ENCODE results near the gene P2RX5. TPM values are rescaled to one million over a fixed set of nuclear protein-coding genes. Genes with fewer than 3 reads are reported as not detected.

P2RX5 gene
- total and polyA plus RNA-seq, 11 donors, result 5.4 to 108 (median 14.3) TPM

DNA sequence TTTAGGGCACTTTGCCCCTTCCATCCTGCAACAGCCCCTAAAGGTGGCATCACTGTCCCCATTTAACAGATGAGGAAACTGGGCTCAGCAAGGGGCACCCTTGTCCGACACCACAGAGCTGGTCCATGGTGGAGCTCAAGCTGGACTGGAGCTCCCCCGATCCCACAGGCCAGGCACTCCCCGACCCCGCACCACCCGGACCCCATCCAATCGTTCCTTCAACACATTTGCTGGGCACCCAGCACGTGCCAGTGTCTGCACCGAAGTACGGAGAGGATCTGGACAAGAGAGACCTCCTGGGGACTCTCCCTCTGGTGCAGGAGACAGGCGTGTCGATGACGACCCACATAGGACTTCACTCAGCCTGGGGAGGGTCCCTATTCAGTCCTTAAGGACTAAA is 13.9 kb downstream of the P2RX5 start:
- intact Hi-C loops (cut with DNase I), result no loop called here
- no peaks in the 10 kb centered on the region for H3K9me3 ChIP-seq
- H3K27ac ChIP-seq, result no peak overlapping the region
- TF ChIP-seq, protein P1, sequence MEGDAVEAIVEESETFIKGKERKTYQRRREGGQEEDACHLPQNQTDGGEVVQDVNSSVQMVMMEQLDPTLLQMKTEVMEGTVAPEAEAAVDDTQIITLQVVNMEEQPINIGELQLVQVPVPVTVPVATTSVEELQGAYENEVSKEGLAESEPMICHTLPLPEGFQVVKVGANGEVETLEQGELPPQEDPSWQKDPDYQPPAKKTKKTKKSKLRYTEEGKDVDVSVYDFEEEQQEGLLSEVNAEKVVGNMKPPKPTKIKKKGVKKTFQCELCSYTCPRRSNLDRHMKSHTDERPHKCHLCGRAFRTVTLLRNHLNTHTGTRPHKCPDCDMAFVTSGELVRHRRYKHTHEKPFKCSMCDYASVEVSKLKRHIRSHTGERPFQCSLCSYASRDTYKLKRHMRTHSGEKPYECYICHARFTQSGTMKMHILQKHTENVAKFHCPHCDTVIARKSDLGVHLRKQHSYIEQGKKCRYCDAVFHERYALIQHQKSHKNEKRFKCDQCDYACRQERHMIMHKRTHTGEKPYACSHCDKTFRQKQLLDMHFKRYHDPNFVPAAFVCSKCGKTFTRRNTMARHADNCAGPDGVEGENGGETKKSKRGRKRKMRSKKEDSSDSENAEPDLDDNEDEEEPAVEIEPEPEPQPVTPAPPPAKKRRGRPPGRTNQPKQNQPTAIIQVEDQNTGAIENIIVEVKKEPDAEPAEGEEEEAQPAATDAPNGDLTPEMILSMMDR (IDR thresholded peaks at IDR 0.05), result no peak
- TF ChIP-seq POLR2A (IDR thresholded peaks at IDR 0.05), result no peak
- peaks cover 0 to 20% (median 4%) of the 10 kb centered on the region in 9 donors for H3K27me3 ChIP-seq
- 77 to 88% (median 86%) methylated on average over 11 to 12 of the region's 12 CpGs for WGBS, 4 donors
- DNase-seq, result no peak
- no peak for ATAC-seq
- H3K4me1 ChIP-seq, result peaks cover 0 to 8% (median 0%) of the 10 kb centered on the region in 12 donors
- no peak overlapping the region for H3K4me3 ChIP-seq
- H3K36me3 ChIP-seq, result peaks cover 0 to 4% (median 0%) of the 10 kb centered on the region in 9 donors

DNA sequence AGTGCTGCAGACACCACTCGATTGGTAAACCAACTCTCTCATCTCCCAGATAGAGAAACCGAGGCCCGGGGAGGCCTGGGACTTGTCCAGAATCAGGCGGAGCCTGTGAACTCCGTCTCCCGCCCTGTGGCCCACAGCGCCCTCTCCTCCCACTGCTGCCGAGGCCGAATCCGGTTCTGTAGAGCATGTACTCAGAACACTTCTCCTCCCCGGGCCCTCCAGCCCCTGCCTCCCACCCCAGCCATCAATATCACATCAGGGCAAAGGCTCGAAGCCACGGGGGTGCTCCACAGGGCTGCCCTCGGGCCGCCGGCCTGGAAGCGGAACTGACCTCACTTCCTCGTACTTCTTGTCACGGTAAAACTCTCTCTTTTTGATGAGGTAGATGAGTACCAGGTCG is 14.4 kb downstream of the P2RX5 start:
- H3K4me1 ChIP-seq, result peaks cover 0 to 8% (median 0%) of the 10 kb centered on the region in 12 donors

DNA sequence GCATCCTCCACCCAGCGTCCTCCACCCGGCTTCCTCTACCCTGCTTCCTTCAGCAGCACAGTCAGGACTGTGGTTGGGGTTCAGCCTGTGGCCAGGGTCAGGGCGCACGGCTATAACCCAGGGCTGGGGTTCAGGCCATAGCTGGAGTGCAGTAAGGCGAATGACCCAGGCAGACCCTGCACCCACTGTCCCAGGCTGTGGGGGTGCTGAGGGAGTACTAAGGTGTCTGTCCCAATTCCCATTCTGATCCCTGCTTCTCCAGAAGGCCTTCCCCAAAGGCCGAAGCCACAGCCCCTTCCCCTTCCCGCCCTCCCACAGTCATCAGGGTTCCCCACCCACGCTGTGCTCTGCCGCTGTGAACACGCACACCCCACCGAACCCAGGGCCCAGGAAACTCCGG is 14.9 kb downstream of the P2RX5 start:
- no peak for TF ChIP-seq POLR2A (IDR thresholded peaks at IDR 0.05)
- TF ChIP-seq, protein P1 (IDR thresholded peaks at IDR 0.05), result no peak
- H3K4me3 ChIP-seq, result no peak overlapping the region
- intact Hi-C loops (cut with DNase I), result no loop called here

More for the DNA sequence above, 14.4 kb downstream of the P2RX5 start:
- H3K9me3 ChIP-seq, result no peaks in the 10 kb centered on the region
- no peak for TF ChIP-seq POLR2A (IDR thresholded peaks at IDR 0.05)
- no peak for ATAC-seq
- DNase-seq, result no peak
- H3K4me3 ChIP-seq, result no peak overlapping the region
- H3K36me3 ChIP-seq, result peaks cover 0 to 4% (median 0%) of the 10 kb centered on the region in 9 donors
- peaks cover 0 to 20% (median 4%) of the 10 kb centered on the region in 9 donors for H3K27me3 ChIP-seq
- H3K27ac ChIP-seq, result no peak overlapping the region
- intact Hi-C loops (cut with DNase I), result no loop called here
- 76 to 81% (median 78%) methylated on average over 14 to 20 of the region's 20 CpGs for WGBS, 4 donors

DNA sequence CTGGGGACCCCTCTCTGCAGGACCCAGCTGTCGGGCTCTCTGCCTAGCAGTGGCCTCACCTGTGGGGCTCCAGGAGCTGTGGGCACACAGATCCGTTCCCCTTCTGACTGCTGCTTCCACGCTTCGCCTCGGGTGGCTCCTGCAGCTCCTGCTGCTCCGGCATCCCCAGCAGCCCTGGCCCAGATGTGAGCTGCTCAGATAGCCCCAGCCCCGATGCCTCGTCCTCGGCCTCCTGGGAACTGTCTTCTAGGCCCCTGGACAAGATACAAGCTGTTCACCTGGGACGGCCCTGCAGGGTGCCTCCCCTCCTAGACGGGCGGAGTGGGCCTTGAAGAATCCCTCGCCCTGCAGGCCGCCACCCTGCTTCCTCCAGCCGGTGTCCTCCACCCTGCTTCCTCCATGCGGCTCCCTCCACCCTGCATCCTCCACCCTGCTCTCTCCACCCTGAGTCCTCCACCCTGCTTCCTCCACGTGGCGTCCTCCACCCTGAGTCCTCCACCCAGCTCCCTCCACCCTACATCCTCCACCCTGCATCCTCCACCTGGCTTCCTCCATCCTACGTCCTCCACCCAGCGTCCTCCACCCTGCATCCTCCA is 16.3 kb downstream of the P2RX5 start:
- no peaks in the 10 kb centered on the region for H3K9me3 ChIP-seq
- H3K27me3 ChIP-seq, result peaks cover 0 to 15% (median 0%) of the 10 kb centered on the region in 9 donors
- peaks cover 0 to 4% (median 0%) of the 10 kb centered on the region in 9 donors for H3K36me3 ChIP-seq
- peaks cover 0 to 8% (median 0%) of the 10 kb centered on the region in 12 donors for H3K4me1 ChIP-seq
- TF ChIP-seq, protein P1 (IDR thresholded peaks at IDR 0.05), result no peak
- no peak for TF ChIP-seq POLR2A (IDR thresholded peaks at IDR 0.05)
- no peak overlapping the region for H3K4me3 ChIP-seq
- intact Hi-C loops (cut with DNase I), result no loop called here
- WGBS, 4 donors, result 55 to 62% (median 60%) methylated on average over 16 to 20 of the region's 20 CpGs
- ATAC-seq (no peak), DNase-seq (no peak)
- H3K27ac ChIP-seq, result no peak overlapping the region

More for the DNA sequence above, 14.9 kb downstream of the P2RX5 start:
- Histone ChIP-seq H3K36me3 (peaks cover 0 to 4% (median 0%) of the 10 kb centered on the region in 9 donors), H3K9me3 (no peaks in the 10 kb centered on the region), H3K27me3 (peaks cover 0 to 20% (median 4%) of the 10 kb centered on the region in 9 donors), H3K27ac (no peak overlapping the region), H3K4me1 (peaks cover 0 to 8% (median 0%) of the 10 kb centered on the region in 12 donors)
- no peak for ATAC-seq
- WGBS, 4 donors, result 82 to 88% (median 85%) methylated on average over 11 to 12 of the region's 12 CpGs
- DNase-seq, result no peak

All from heart left ventricle (tissue), 16 donors.